GM23248 (cell line): Measurements from ENCODE around the gene ULBP2.

Source experiments
- EZH2 ChIP-seq: fragments of 200-600 bp; sonication (generic); IDR thresholded peaks from 2 replicates; pipeline ENCODE4 v1.6.1; 2018; ENCODE audit warnings: antibody characterized with exemption, mild to moderate bottlenecking; ENCODE audit not compliant: insufficient read depth, poor library complexity, severe bottlenecking
- EZH2phosphoT487 ChIP-seq: fragments of 200-600 bp; sonication (generic); IDR thresholded peaks from 2 replicates; pipeline ENCODE4 v1.6.1; 2018; ENCODE audit warnings: antibody characterized with exemption, moderate library complexity, mild to moderate bottlenecking, low read depth; ENCODE audit not compliant: insufficient read depth

DNA sequence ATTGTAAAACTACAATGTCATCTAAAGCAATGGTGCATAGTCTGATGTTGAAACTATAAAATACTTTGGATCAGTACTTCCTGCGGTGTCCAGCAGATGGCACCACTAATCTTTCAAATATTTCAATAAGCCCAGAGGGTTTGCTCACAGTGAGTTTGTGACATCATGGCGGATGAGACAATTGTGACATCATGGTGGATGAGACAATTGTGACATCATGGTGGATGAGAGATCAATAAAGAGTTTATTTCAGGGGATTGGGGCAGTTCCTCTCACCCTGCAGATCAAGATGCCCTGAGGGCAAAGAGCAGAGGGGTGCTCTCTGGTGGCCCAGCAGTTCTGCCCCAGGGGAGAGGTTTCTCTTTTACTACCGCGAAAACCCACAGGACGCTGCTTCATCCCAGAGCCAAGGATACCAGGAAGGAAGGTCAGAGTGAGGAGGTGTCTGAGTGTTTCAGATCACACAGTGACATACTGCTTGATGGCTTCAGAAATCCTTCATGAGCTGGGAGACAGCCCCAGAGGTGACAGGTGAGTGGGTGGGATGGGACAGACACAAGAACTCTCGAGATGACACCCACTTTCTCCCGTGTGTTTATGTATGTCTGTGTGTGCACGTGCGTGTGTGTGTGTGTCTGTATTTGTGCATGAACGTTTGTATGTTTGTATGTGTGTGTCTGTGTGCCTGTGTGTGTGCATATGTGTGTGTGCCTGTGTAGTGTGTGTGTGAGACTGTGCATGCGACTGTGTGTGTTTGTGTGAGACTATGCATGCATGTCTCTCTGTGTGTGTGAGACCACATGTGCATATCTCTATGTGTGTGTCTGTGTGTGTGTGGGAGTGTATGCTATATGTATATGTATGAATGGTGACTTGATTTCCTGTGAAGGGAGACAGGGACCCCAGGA, 7.3 kb upstream of the ULBP2 start:
- no peak for TF ChIP-seq EZH2
- TF ChIP-seq EZH2phosphoT487: no peak
